Jurkat, Clone E6-1 (cell line): ENCODE measurements around the gene PRDM1. TPM values are rescaled to one million over a fixed set of nuclear protein-coding genes. Genes with fewer than 3 reads are reported as not detected.

ENCODE experiments used
- DNase-seq: peaks from one replicate; pipeline ENCODE4 v3.0.0-alpha.2; 2011; ENCODE audit warnings: low read depth, low spot score
- H3K4me3 ChIP-seq: 2 replicates; pipeline ENCODE4 v1.5.1; 2011; ENCODE audit warnings: mild to moderate bottlenecking, low read length, control low read depth, moderate library complexity
- polyA plus RNA-seq: library from polyadenylated mRNA; unstranded; fragments of >200 nt; gene quantifications from one replicate; pipeline ENCODE4 v1.2.1, GENCODE V29; 2012; ENCODE audit warnings: missing spikeins; ENCODE audit not compliant: insufficient read length, insufficient read depth

Gene PRDM1
- 0.49 TPM for polyA plus RNA-seq

GRCh38 chr6:106085984-106086813, at the start of gene PRDM1:
TSS of gene PRDM1 (plus strand) at chr6:106086336. CDS start at chr6:106086554, 218 bp downstream.
- peak within 1 kb of the TSS; percentile 53 for H3K4me3 ChIP-seq
- DNase-seq, result peak; percentile 83

- no peak for DNase-seq
- no peak overlapping the region for H3K4me3 ChIP-seq
Measured at GRCh38 chr6:106037060-106037459, 49.1 kb upstream of the PRDM1 start.

GRCh38 chr6:106039897-106040592, 46.1 kb upstream of the PRDM1 start:
- no peak overlapping the region for H3K4me3 ChIP-seq
- no peak for DNase-seq

- no peak for DNase-seq
- no peak overlapping the region for H3K4me3 ChIP-seq
Measured at GRCh38 chr6:106044151-106044550, 42.0 kb upstream of the PRDM1 start.

- no peak for DNase-seq
Measured at GRCh38 chr6:106045077-106045476, 41.1 kb upstream of the PRDM1 start.

GRCh38 chr6:106046116-106046853, 39.9 kb upstream of the PRDM1 start:
- no peak for DNase-seq
- H3K4me3 ChIP-seq, result no peak overlapping the region

More at GRCh38 chr6:106045077-106045476, 41.1 kb upstream of the PRDM1 start:
- H3K4me3 ChIP-seq, result no peak overlapping the region

- no peak for DNase-seq
- H3K4me3 ChIP-seq, result no peak overlapping the region
Measured at GRCh38 chr6:106046854-106047200, 39.3 kb upstream of the PRDM1 start.

GRCh38 chr6:106048336-106048735, 37.8 kb upstream of the PRDM1 start:
- no peak for DNase-seq
- no peak overlapping the region for H3K4me3 ChIP-seq

GRCh38 chr6:106050538-106050937, 35.6 kb upstream of the PRDM1 start:
- peak; percentile 48 for DNase-seq
- H3K4me3 ChIP-seq, result no peak overlapping the region

GRCh38 chr6:106051226-106051625, 34.9 kb upstream of the PRDM1 start:
- no peak overlapping the region for H3K4me3 ChIP-seq
- DNase-seq, result no peak

- H3K4me3 ChIP-seq, result no peak overlapping the region
- DNase-seq, result no peak
Measured at GRCh38 chr6:106053484-106054205, 32.5 kb upstream of the PRDM1 start.

GRCh38 chr6:106055489-106055888, 30.6 kb upstream of the PRDM1 start:
- no peak overlapping the region for H3K4me3 ChIP-seq
- no peak for DNase-seq

- H3K4me3 ChIP-seq, result no peak overlapping the region
- peak; percentile 83 for DNase-seq
Measured at GRCh38 chr6:106056060-106056745, 29.9 kb upstream of the PRDM1 start.

GRCh38 chr6:106056746-106057390, 29.3 kb upstream of the PRDM1 start:
- DNase-seq, result no peak
- no peak overlapping the region for H3K4me3 ChIP-seq

- H3K4me3 ChIP-seq, result no peak overlapping the region
- DNase-seq, result no peak
Measured at GRCh38 chr6:106059331-106059730, 26.8 kb upstream of the PRDM1 start.

GRCh38 chr6:106060167-106060566, 26.0 kb upstream of the PRDM1 start:
- no peak for DNase-seq

GRCh38 chr6:106063448-106063850, 22.7 kb upstream of the PRDM1 start:
- no peak overlapping the region for H3K4me3 ChIP-seq
- DNase-seq, result no peak

More at GRCh38 chr6:106060167-106060566, 26.0 kb upstream of the PRDM1 start:
- no peak overlapping the region for H3K4me3 ChIP-seq

GRCh38 chr6:106064142-106064541, 22.0 kb upstream of the PRDM1 start:
- H3K4me3 ChIP-seq, result no peak overlapping the region
- DNase-seq, result no peak
